GM19240 (cell line): Measurements from ENCODE around the gene PACSIN2.
"Not testable (repeated sequence)": the region's sequence is repeated elsewhere in the genome, so short reads cannot be mapped to it uniquely, and the experiment has no call there.

Source experiments
- DNase-seq: peaks from one replicate; pipeline ENCODE4 v3.0.0; 2011; ENCODE audit warnings: low spot score; ENCODE audit not compliant: insufficient read length

The PACSIN2 gene

DNA sequence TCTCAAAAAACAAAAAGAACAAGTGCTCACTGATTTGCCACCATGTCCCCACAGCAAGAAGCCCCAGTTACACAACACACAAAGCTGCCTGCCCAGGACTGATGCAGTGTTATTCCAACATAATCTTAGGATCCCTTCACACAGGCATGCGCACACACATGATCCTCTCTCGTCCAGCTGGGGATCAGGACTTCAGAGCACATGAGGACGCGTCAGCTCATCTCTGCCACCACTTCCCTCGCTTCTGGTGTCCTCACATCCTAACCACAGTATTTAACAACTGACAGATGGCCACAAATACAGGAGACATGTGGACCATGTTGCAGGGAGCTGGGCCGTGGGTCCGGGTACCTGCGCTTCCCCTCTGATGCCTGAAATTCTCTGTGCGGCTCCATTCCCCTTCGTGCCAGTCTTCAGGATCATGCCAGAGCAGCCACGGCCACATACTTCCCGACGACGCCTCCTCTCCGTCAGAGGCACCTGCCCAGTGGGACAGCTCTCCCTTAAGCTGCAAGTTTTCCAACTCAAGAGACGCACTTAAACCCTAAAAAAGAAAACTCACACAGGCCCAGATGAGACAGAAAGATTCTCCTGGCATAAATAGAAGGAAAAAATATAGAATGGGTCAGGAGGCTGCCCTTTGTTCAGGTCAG, 68.3 kb downstream of the PACSIN2 start:
- DNase-seq, result no peak

- no peak for DNase-seq
Measured at GRCh38 chr22:42945736-42946135, 69.2 kb downstream of the PACSIN2 start.

GRCh38 chr22:42945027-42945426, 69.9 kb downstream of the PACSIN2 start:
- DNase-seq, result no peak

DNA sequence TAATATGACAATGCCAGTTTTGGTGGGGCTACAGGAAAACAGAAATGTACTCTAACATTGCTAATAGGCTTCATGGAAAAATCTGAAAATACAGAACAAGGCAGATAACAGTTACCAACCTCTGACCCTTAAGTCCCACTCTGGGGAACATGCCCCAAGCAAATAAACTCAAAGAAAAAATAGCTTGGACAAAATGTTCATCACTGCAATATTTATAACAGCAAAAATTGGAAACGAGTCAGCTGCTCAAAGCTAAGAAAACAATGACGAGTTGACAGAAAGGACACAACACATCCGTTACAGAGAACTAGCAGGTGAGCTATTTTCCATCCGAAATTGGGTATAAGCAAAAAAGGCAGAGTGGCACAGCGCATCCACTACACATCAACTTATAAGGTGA, 70.5 kb downstream of the PACSIN2 start:
- DNase-seq, result no peak

DNA sequence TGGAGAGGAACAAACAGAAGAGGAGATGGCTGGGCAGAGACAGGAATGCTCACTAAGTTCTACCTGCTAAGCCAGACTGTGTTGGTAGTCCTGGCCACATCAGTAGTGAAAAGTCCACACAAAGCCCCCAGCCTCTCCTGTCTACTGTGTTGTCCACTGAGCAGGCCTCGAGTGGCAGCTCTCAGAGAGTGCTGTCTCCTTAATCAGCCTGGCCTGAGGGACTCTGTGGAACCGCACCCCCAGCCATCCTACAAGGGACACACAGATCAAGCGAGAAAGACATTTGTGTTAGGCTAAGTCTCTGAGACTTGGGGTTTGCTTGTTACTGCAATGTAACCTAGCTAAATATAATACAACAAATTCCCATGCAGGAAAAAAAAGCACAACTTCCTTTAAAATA, 71.0 kb downstream of the PACSIN2 start:
- DNase-seq, result no peak

GRCh38 chr22:42942351-42942750, 72.6 kb downstream of the PACSIN2 start:
- no peak for DNase-seq

GRCh38 chr22:42939941-42940653, 74.9 kb downstream of the PACSIN2 start:
- no peak for DNase-seq

- DNase-seq, result no peak
Measured at GRCh38 chr22:42939451-42939881, 75.5 kb downstream of the PACSIN2 start.

GRCh38 chr22:42938976-42939375, 76.0 kb downstream of the PACSIN2 start:
- DNase-seq, result no peak

DNA sequence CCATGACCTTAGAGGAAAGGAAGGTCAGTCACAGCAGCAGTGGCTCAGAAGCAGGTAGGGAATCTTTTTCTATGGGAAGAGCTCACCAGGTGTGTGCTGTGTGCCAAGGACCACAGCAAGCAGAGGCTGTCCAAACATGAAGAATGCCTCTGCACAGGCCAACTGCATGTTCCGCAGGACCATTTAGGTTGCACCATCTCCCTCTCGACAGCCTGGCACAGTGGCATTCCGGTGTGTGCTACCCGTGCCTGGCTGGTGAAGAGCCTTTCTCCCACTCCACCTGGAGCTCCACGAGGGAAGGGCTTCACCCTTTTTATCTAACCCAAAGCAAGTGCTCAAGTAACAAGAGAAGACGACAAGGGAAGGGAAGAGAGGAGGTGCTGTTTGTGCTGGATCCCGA, 76.5 kb downstream of the PACSIN2 start:
- DNase-seq, result no peak

DNA sequence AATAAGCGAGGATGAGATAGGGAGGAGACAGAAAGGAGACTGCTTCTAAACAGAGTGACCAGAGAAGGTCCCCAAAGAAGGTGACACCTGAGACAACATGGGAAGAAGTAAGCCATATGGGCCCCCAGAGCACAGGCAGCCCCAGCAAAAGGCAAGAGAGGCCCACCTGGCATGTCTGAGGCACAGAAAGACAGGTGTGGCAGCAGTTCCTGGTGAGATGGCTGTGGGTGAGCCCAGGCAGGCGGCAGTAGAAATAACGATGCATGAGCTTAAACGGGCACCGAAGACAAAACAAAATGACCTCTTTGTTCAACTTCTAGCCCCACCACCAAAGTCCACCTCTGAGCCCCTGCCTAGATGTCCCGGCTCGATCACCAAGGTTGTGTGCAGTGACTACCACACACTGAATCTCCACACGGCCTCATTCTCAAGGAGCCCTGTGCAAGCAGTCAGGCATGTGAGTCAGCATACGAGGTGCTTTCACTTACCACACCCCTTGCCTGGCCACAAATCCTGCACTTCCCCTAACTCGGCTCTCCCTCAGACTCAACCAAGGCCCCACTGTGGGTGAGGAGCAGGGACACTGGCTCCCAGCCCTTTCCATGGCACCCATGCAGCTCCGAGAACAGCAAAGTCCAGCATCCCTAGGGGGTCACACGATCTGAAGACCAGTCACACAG, 77.6 kb downstream of the PACSIN2 start:
- no peak for DNase-seq

- not testable (repeated sequence) for DNase-seq
Measured at GRCh38 chr22:42936680-42937079, 78.3 kb downstream of the PACSIN2 start.

GRCh38 chr22:42934338-42934737, 80.6 kb downstream of the PACSIN2 start:
- DNase-seq, result no peak

- no peak for DNase-seq
Measured at GRCh38 chr22:42933485-42934091, 81.4 kb downstream of the PACSIN2 start.

- no peak for DNase-seq
Measured at GRCh38 chr22:42932857-42933484, 82.0 kb downstream of the PACSIN2 start.

DNA sequence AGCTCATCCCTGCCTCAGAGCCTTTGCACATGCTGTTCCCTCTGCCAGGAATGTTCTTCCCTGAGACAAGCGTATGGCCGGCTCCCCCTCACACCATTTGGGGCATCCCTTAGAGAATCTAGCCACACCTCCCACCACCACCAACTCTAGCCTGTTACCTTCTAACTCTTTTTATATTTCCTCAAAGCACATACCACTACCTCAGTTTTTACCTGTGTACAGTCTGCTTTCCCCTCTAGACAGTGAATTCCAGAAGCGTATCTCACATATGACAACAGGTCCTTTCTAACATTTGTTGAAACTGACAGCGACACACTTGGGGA, 82.8 kb downstream of the PACSIN2 start:
- no peak for DNase-seq

DNA sequence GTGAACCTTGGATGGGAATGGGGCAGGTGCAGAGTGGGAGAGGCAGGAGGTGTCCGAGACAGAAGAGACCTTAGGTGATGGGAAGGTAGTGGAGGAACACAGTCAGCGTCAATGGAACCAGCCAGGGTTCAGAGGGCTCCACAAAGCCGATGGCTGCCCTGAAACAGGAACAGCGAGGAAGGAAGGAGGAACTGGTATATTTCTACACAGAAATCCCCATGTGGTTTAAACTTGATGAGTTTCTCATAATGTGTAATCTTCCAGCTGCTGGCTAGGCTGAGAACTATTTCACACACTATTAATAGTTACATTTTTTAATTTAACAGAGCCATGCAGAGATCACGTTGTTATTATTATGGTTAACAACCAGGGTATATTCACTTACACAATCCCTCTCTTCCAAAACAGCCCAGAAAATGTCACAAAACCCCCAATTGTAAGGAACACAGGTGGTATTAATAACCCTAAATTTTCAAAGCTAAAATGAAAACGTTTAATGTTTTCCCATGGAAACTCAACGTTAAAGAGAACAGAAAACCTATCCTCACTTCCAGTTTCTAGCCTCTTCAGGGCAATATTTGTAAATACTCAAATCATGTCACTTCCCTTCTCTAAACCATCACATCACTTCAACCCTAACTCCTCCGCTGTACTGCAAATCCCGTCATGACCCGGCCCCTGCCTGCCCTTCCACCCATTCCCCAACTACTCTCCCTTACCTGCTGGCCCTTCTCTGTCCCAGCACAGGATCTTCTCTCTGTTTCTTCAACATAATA, 83.3 kb downstream of the PACSIN2 start:
- peak; percentile 35 for DNase-seq

GRCh38 chr22:42930810-42931420, 84.0 kb downstream of the PACSIN2 start:
- no peak for DNase-seq

DNA sequence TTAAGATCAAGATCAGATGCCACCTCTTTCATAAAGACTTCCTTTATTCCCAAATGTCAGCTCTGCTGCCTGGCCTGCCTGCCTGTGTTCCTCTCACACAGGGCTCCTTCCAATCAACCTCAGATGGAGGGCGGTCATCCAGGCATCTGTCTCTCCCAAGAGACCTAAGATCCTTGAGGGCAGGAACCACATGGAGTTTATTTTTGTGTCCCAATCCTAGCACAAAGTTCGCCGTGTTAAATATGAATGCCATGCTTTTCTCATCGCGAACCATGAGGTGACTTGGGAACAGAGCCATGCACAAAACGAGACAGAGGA, 85.2 kb downstream of the PACSIN2 start:
- no peak for DNase-seq

GRCh38 chr22:42928969-42929837, 85.7 kb downstream of the PACSIN2 start:
- no peak for DNase-seq
